Medulla oblongata (tissue), 1 donor: Measurements from ENCODE around the gene CNIH2.
"Not testable (repeated sequence)": the region's sequence is repeated elsewhere in the genome, so short reads cannot be mapped to it uniquely, and the experiment has no call there.

Experiments used
- DNase-seq: peaks from one replicate; pipeline ENCODE4 v3.0.0-alpha.2; 2015; ENCODE audit errors: extremely low spot score

The CNIH2 gene

DNA sequence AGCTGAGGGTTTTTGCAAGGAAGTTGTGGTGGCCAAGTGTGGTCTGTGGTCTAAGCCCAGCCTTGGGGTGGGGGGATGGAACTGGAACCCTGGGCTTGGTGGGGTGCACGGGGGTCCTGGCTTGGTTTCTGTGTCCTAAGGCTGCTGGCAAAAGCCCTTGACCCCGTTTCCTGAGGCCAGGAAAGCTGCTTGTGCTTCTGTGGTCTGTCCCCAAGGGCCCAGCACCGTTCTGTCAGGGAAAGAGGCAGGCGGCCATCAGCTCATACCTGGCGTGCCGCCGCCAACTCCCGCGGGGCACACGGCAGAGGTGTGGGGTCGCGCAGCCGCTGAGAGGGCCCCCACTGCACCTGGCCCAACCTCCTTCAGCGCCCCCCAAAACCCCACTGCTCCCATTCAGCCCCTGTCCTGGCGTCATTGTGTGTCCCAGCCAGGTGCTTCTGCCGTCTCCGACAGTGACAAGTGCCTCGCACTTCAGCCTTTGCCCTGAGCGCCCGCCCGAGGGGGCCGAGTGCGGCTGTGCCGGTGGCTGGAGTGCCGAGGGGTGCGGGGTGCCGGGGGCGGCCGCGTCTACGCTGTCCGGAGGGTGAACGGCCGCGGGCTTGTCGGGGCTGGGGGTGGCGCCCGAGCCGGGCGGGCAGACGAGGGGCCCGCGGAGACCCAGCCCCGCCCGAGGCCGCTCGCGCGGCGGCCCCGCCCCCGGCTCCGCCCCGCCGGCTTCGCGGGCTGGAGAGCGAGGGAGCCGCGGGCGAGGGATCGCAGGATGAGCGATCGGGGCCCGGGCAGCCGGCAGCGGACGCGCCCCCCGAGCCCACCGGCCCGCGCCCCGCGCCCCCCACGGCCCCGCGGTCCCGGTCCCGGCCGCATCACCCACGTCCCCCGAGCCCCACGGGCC lies at the start of gene CNIH2:
Gene CNIH2, plus strand, starts transcription at position 705 of the 892 bp plus-strand sequence. CDS start 282 bp downstream, outside the sequence.
- no peak for DNase-seq

- no peak for DNase-seq
Measured at GRCh38 chr11:66228521-66228920, 49.5 kb upstream of the CNIH2 start.

- DNase-seq: no peak
Measured at GRCh38 chr11:66230156-66230555, 47.8 kb upstream of the CNIH2 start.

- DNase-seq: no peak
Measured at GRCh38 chr11:66230978-66231377, 47.0 kb upstream of the CNIH2 start.

GRCh38 chr11:66231561-66231960 lies 46.4 kb upstream of the CNIH2 start:
- DNase-seq: no peak

DNA sequence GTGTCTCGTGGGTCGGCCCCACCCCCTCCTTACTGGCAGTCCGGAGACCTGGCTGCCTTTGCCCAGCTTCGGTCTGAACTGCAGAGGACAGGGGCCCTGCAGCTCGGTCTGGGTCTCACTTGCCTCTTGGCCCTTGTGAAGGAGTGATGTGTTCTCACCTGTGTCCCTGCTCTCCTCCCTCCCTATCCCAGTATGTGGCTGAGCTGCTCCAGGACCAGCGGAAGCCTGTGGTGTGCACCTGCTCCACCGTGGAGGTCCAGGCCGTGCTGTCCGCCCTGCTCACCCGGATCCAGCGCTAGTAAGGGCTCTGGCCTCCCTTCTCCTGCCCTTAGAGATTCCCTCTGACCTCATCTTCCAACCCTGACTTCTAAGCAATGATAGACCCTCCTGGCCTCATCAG lies 45.2 kb upstream of the CNIH2 start:
- no peak for DNase-seq

GRCh38 chr11:66233301-66233700 lies 44.7 kb upstream of the CNIH2 start:
- DNase-seq: no peak

DNA sequence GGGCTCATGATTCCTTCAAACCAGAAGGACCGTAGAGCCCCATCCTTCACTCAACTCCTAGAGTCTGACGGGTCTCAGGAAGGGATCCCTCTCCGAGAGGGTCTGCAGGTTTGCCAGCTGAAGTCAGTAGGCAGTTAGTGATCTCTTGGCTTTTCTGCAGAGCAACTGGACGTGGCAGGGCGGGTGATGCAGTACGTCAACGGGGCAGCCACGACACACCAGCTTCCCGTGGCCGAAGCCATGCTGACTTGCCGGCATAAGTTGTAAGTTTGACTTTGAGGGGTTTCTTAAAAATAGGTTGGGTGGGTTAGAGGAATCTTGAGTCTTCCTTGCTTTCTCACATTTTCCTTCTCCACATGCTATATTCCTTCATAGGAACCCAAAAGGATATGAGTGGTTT lies 42.8 kb upstream of the CNIH2 start:
- no peak for DNase-seq

DNA sequence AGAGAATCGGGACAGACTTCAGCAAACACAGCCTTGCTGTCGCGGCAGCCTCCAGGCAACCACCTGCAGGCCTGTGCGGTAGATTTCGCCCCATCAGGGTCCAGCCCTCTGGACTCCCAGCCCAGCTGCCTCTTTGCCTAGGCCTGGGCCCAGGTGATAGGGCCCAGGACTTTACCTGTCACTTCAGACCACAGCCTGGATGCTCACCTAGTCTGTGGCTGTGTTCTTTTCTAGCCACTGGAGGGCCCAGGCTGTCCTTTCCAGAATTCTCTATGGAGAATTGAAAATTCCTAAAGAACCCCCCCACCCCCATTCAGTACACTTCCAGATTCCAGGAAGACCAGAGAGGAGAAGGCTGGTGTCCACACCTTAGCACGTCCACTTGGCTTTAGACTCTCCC lies 40.1 kb upstream of the CNIH2 start:
- no peak for DNase-seq

- no peak for DNase-seq
Measured at GRCh38 chr11:66238786-66239413, 39.1 kb upstream of the CNIH2 start.

GRCh38 chr11:66239511-66239910 lies 38.5 kb upstream of the CNIH2 start:
- DNase-seq: no peak

GRCh38 chr11:66239998-66240780 lies 37.8 kb upstream of the CNIH2 start:
- no peak for DNase-seq

DNA sequence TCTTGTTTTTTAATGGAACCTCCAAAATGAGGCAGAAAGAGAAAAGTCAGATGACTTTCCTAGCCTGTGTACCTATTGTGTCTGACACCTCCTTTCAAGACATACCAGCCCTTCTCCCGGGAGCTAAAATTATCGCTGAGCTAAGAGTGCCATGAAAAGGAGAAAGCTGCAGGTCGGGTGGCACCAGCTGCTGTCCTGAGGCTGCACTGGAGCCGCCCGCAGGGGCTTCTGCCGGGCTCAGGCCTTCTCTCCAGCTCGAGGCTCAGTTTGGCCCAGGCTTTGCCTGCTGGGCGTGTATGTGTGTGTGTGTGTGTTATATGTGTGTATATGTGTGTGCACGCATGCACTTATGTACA lies 37.2 kb upstream of the CNIH2 start:
- no peak for DNase-seq

GRCh38 chr11:66242095-66242765 lies 35.7 kb upstream of the CNIH2 start:
- no peak for DNase-seq

GRCh38 chr11:66243782-66244535 lies 34.0 kb upstream of the CNIH2 start:
- DNase-seq: no peak

GRCh38 chr11:66247295-66247694 lies 30.7 kb upstream of the CNIH2 start:
- DNase-seq: no peak

DNA sequence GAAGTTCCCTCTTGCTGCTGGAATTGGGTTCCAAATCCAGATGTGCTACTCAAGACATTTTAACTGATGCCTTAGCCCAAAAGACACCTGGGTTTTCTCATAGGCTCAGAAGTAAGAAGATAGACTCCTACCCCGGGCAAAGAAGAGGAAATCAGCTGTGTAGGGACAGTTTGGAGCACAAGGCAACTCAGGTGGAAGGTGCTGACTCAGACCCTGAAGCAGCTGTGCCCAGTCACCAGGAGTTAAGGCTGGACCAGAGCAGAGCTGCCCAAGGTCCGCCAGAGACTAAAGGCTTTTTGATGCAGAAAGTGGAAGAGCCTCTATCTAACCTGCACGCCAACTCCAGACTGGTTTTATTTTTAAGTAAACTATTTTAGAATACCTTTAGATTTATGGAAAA lies 30.2 kb upstream of the CNIH2 start:
- no peak for DNase-seq

DNA sequence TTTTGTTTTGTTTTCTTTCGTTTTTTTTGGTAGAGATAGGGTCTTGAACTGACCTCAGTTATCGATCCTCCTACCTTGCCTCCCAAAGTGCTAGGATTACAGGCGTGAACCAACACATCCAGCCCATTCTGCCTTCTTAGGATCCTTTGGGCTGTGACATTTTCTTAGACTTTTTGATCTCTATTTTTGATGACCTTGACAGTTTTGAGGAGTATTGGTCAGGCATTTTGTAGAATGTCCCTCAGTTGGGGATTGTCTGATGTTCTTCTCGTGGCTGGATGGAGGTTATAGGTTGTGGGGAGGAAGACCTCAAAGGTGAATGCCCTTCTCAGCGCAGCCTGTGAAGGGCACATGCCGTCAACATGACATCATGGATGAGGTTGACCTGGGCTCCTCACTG lies 29.1 kb upstream of the CNIH2 start:
- no peak for DNase-seq

- DNase-seq: no peak
Measured at GRCh38 chr11:66251809-66252208, 26.2 kb upstream of the CNIH2 start.

GRCh38 chr11:66253081-66253480 lies 24.9 kb upstream of the CNIH2 start:
- not testable (repeated sequence) for DNase-seq

DNA sequence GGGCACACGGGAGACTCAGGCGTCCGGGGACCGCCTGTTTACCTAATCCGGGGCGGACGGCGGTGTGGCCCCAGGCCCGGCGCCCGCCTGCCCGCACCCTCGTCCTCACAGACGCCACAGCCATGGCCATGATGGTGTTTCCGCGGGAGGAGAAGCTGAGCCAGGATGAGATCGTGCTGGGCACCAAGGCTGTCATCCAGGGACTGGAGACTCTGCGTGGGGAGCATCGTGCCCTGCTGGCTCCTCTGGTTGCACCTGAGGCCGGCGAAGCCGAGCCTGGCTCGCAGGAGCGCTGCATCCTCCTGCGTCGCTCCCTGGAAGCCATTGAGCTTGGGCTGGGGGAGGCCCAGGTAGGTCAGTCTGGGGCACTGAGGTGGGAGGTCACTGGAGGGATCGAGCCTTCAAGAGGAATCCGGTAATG lies 19.5 kb upstream of the CNIH2 start:
- no peak for DNase-seq
